Bronchial epithelial cell (primary cell): ENCODE measurements around the gene FHL3. TPM values are rescaled to one million over a fixed set of nuclear protein-coding genes. Genes with fewer than 3 reads are reported as not detected.
A peak's percentile ranks its signal among the peaks of the same experiment; 100 is the strongest.

Source experiments
- DNase-seq: peaks from one replicate; pipeline ENCODE4 v3.0.0-alpha.2; 2010; ENCODE audit warnings: low read depth
- FAIRE-seq: peaks from 2 replicates; lab custom pipeline; 2011; peaks lifted over from hg19 to GRCh38; lab: Jason Lieb, UNC
- H3K27me3 ChIP-seq: 2 replicates; pipeline ENCODE4 v1.5.1; 2011; ENCODE audit warnings: low read length; ENCODE audit not compliant: control insufficient read depth, insufficient read depth
- H3K36me3 ChIP-seq: 2 replicates; pipeline ENCODE4 v1.5.1; 2011; ENCODE audit warnings: low read length; ENCODE audit not compliant: control insufficient read depth, insufficient read depth
- H3K4me3 ChIP-seq: 2 replicates; pipeline ENCODE4 v1.5.1; 2011; ENCODE audit warnings: mild to moderate bottlenecking, low read depth, low read length, control low read depth
- CTCF ChIP-seq: IDR thresholded peaks from 2 replicates; pipeline ENCODE4 v1.5.1; 2011; ENCODE audit warnings: mild to moderate bottlenecking, moderate library complexity, low read length, control low read depth, inconsistent platforms; ENCODE audit not compliant: insufficient read depth, severe bottlenecking
- total RNA-seq: library from RNA; depleted of rRNA; stranded (reverse); fragments of >200 nt; gene quantifications from 2 replicates; pipeline ENCODE4 v1.2.1, GENCODE V29; 2014

The FHL3 gene
- total RNA-seq, 1 donor from 2014 or later, result 2.6 TPM

- Histone ChIP-seq H3K4me3 (no peak overlapping the region), H3K27me3 (no peaks in the 10 kb centered on the region), H3K36me3 (peaks cover 1% of the 10 kb centered on the region)
- no peak for FAIRE-seq
- DNase-seq, result no peak
- TF ChIP-seq CTCF, result peak; percentile 13
Measured at GRCh38 chr1:38028671-38029070, 23.4 kb upstream of the FHL3 start.

- Histone ChIP-seq H3K36me3 (peaks cover 2% of the 10 kb centered on the region), H3K27me3 (no peaks in the 10 kb centered on the region), H3K4me3 (no peak overlapping the region)
- FAIRE-seq, result no peak
- peak; percentile 87 for DNase-seq
- TF ChIP-seq CTCF, result no peak
Measured at GRCh38 chr1:38028105-38028591, 22.8 kb upstream of the FHL3 start.

- DNase-seq (peak; percentile 96), FAIRE-seq (peak; percentile 96)
- Histone ChIP-seq H3K27me3 (no peaks in the 10 kb centered on the region), H3K36me3 (peaks cover 2% of the 10 kb centered on the region), H3K4me3 (no peak overlapping the region)
- no peak for TF ChIP-seq CTCF
Measured at GRCh38 chr1:38027201-38028104, 22.1 kb upstream of the FHL3 start.

- TF ChIP-seq CTCF, result peak; percentile 88
- DNase-seq (peak; percentile 79), FAIRE-seq (no peak)
- peaks cover 4% of the 10 kb centered on the region for H3K36me3 ChIP-seq
- H3K4me3 ChIP-seq, result no peak overlapping the region
- no peaks in the 10 kb centered on the region for H3K27me3 ChIP-seq
Measured at GRCh38 chr1:38026592-38027200, 21.4 kb upstream of the FHL3 start.

- H3K4me3 ChIP-seq, result no peak overlapping the region
- TF ChIP-seq CTCF, result no peak
- H3K36me3 ChIP-seq, result peaks cover 5% of the 10 kb centered on the region
- H3K27me3 ChIP-seq, result no peaks in the 10 kb centered on the region
- FAIRE-seq (no peak), DNase-seq (peak; percentile 27)
Measured at GRCh38 chr1:38025664-38026063, 20.4 kb upstream of the FHL3 start.
